NAMALWA (cell line): ENCODE data around the gene GATA6.
"Not testable (repeated sequence)": the region's sequence is repeated elsewhere in the genome, so short reads cannot be mapped to it uniquely, and the experiment has no call there.

Experiments
- DNase-seq: peaks from one replicate; pipeline ENCODE4 v3.0.0-alpha.2; 2015; ENCODE audit warnings: low spot score

Gene GATA6

GRCh38 chr18:22182884-22183697 is 13.7 kb downstream of the GATA6 start:
- no peak for DNase-seq

- no peak for DNase-seq
These were observed 14.3 kb downstream of the GATA6 start for GRCh38 chr18:22183698-22184170.

GRCh38 chr18:22184573-22184972 is 15.2 kb downstream of the GATA6 start:
- not testable (repeated sequence) for DNase-seq

- DNase-seq = no peak
These were observed 15.9 kb downstream of the GATA6 start for GRCh38 chr18:22185273-22185672.

- DNase-seq = no peak
These were observed 16.5 kb downstream of the GATA6 start for GRCh38 chr18:22185771-22186386.

GRCh38 chr18:22186484-22186971 is 17.1 kb downstream of the GATA6 start:
- no peak for DNase-seq

GRCh38 chr18:22188559-22189267 is 19.3 kb downstream of the GATA6 start:
- DNase-seq = no peak

- no peak for DNase-seq
These were observed 20.2 kb downstream of the GATA6 start for GRCh38 chr18:22189449-22190166.

GRCh38 chr18:22191346-22191695 is 21.9 kb downstream of the GATA6 start:
- no peak for DNase-seq

GRCh38 chr18:22191923-22192322 is 22.5 kb downstream of the GATA6 start:
- no peak for DNase-seq

- DNase-seq = no peak
These were observed 24.1 kb downstream of the GATA6 start for GRCh38 chr18:22193466-22193865.

GRCh38 chr18:22194151-22194598 is 24.8 kb downstream of the GATA6 start:
- no peak for DNase-seq

- no peak for DNase-seq
These were observed 25.7 kb downstream of the GATA6 start for GRCh38 chr18:22195052-22195451.

GRCh38 chr18:22196943-22197342 is 27.6 kb downstream of the GATA6 start:
- DNase-seq = not testable (repeated sequence)

GRCh38 chr18:22197668-22198067 is 28.3 kb downstream of the GATA6 start:
- DNase-seq = no peak

GRCh38 chr18:22198163-22198562 is 28.8 kb downstream of the GATA6 start:
- DNase-seq = no peak

GRCh38 chr18:22199005-22199404 is 29.6 kb downstream of the GATA6 start:
- DNase-seq = no peak

GRCh38 chr18:22200611-22201225 is 31.3 kb downstream of the GATA6 start:
- no peak for DNase-seq

- no peak for DNase-seq
These were observed 33.6 kb downstream of the GATA6 start for GRCh38 chr18:22203035-22203434.

GRCh38 chr18:22203536-22204213 is 34.3 kb downstream of the GATA6 start:
- no peak for DNase-seq

- no peak for DNase-seq
These were observed 34.8 kb downstream of the GATA6 start for GRCh38 chr18:22204214-22204536.
